GM21515 (cell line): Measurements from ENCODE around the gene TMEM51.
"Not testable (repeated sequence)": the region's sequence is repeated elsewhere in the genome, so short reads cannot be mapped to it uniquely, and the experiment has no call there.

Source experiments
- ATAC-seq: cut with Tn5 transposase; IDR thresholded peaks from one replicate; pipeline ENCODE4 v1.9.1; 2021; ENCODE audit not compliant: unreplicated experiment

TMEM51 gene

GRCh38 chr1:15175324-15176094 is 22.0 kb downstream of the TMEM51 start:
- ATAC-seq = not testable (repeated sequence)

GRCh38 chr1:15176120-15176519 is 22.6 kb downstream of the TMEM51 start:
- no peak for ATAC-seq

DNA sequence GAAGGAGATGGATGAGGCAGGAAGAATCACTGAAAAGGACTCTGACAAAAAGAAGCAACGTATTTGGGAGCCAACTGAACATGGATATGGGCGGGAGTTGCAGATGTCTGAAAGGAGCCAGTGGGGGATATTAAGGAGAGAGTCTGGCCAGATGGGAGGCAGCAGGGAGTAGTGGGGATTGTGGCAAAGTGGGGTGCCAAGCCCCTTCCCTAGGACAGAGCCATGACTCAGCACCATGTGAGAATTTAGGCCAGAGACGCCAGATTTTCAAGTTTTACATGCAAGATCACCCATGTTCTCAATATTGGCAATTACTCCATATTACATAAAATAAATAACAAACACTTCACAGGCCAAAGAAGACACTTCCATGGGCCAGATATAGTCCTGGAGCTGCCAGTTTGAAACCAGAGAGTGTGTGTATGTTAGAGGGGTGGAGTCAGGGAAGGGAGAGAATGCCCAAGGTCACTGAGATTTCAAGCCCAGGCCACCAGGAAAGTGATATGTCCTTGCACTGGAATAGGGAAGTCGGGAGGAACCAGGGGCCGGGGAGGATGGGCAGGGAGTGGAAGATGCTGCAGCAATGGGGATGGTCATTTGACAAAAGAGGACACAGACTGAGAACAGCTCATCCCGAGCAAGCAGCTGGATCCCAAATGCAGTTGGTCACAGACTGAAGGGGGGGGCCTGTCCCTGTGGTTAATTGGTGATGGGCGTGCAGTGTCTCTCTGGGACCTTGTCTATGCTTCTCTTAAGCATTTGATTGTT is 23.5 kb downstream of the TMEM51 start:
- ATAC-seq = no peak

GRCh38 chr1:15177710-15178166 is 24.2 kb downstream of the TMEM51 start:
- no peak for ATAC-seq

- ATAC-seq = no peak
These were observed 25.3 kb downstream of the TMEM51 start for GRCh38 chr1:15178571-15179484.

- no peak for ATAC-seq
These were observed 25.9 kb downstream of the TMEM51 start for GRCh38 chr1:15179485-15179883.

DNA sequence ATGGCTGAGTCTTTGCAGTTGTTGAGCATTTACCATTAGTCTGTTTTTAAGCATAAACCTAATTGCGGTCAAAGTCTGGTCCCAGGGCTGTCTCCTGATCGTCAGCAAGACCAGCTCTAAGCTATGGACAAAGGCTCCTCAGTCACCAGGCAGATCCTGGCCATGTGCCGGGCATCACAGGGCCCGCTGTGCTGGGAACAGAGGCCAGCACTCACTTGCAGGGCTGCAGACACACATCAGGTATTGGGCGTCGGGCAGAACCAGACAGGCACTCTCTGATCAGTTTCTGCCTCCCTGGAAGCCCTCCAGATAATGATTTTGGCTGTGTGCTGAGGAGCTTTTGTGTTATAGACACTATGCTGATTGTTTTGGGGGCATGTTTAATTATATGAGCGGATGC is 26.6 kb downstream of the TMEM51 start:
- no peak for ATAC-seq

DNA sequence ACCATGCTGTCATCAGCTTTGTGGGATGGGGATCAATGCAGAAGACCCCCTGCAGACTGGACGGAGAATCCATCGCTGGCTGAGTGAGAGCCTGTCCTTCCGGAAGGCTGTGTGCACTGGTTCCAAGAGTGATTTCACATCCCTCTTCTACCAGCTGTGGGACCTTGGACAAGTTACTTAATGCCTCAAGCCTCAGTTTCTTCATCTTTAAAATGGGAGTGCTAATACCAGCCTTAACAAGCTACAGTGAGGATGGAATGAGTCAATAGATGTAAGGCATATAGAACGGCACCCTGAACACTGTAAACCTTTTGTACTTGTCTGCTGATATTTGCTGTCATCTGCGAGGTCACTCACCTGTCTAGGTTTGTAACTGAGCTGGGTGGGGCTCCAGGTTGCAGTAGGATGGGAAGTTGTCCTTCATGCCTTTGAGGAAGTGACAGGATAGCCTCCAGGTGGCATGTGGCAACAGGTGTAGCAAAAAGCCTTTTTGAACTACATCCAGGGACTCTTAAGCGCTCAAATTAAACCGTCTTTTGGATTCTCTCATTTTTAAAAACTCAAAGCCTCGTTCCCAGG is 27.5 kb downstream of the TMEM51 start:
- ATAC-seq = no peak

DNA sequence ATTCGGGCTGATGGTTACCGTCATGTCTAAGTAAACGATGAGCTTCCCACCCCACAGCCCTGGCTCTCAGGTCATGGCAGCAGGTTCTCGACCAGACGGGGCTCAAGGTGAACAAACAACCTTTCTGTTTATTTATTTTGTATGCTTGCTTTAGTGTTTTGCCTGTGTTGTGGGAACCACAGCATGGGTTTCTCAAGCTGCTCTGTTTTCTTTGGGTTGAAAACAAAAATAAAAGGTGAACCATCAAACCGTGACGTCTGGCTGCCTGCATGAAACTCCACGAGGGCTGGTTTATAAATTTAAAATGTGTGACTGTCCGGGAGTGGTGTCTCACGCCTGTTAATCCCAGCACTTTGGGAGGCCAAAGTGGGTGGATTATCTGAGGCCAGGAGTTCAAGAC is 28.0 kb downstream of the TMEM51 start:
- no peak for ATAC-seq

DNA sequence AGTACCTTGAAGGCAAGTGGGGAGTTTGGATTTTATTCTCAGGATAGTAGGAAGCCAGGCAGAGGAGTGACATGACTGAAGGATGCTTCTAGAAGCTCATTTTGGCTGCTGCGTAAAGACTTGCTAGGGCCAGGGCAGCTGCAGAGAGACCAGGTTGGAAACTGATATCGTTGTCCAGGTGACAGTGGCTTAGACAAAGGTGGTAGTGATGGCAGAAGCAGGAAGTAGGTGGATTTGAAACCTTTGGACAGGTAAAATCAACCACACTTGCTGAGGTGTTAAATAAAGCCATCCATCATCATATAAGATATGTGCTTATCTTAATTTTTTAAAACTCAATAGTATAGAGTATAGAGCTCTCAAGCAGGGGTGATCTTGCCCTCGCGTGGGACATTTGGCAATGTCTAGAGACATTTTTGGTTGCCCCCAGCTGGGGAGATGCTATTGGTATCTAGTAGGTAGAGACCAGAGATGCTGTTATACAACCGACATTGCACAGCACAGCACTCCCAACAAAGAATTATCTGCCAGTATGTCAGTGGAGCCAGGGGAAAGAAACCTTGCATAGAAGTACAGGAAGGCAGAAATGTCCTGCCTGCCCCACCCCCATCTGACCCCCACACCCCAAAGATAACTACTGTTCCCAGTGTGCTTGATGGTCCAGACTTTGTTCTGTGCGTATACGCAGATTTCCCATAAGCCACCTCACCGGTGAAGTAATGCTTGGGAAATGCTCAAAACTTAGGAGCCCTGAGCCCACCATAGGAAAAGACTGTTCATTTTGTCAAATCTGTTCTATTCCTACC is 31.1 kb downstream of the TMEM51 start:
- no peak for ATAC-seq

DNA sequence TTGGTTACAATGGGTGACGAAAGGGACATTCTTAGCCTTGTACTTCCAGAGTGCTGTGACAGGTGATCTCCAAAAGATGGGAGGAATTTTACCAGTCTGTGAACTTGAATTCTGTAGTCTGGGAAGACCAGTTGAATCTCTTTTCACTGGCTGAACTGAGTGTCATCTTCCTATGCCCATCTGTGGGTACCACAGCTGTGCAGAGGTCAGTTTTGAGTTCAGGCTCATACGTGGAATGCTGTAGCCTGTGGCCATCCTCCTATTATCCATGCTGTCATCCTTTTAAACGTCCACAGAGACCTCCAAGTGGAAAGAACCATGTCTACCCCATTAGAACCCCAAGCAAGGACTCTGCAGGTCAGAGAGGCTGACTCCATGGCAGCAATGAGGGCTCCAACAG is 32.1 kb downstream of the TMEM51 start:
- no peak for ATAC-seq

GRCh38 chr1:15186073-15186845 is 32.7 kb downstream of the TMEM51 start:
- ATAC-seq = no peak

GRCh38 chr1:15186846-15187151 is 33.3 kb downstream of the TMEM51 start:
- no peak for ATAC-seq

DNA sequence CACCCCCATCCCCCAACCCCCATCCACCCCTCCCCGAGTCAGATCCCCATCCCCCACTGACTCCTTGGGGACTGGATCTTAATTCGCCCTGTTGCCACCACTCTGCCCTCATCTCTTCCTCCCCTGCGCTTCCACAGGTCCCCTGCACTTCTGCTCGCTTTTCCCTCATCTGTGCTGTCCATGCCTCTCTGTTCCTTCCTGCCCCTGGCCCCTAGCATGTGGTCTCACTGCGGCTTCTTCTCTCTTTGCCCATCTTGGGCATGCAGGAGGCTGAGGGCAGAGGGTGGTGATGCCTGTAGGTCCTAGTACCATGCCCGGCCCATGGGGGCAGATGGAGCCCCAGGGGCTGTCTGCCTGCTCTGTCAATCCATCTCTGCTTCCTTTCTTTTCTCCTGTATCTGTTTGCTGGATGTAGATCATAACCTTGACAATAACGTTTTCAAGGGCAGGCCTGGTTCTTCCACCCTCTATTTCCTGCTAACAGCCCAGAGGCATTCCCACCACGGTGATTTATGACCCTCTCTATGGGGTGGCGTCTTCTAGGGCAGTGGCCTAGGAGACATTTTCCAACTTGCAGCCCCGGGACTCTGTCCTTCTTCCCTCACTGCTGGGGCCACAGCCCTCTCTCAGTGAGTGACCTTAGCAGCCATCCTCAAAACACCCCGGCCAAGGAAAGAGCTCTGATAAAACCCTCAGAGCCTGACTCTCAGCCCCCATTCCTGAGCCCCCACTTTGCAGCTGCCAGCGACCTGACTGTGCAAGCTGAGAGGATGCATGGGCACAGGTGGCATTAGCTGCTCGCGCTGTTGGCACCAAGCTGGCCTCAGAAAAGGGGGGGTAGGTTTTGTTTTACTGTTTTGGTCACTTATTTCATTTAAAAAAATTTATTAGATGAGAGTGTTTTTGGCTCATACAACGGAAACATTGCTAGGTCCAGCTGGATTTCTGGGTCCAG is 33.9 kb downstream of the TMEM51 start:
- no peak for ATAC-seq

GRCh38 chr1:15188130-15188524 is 34.6 kb downstream of the TMEM51 start:
- no peak for ATAC-seq

DNA sequence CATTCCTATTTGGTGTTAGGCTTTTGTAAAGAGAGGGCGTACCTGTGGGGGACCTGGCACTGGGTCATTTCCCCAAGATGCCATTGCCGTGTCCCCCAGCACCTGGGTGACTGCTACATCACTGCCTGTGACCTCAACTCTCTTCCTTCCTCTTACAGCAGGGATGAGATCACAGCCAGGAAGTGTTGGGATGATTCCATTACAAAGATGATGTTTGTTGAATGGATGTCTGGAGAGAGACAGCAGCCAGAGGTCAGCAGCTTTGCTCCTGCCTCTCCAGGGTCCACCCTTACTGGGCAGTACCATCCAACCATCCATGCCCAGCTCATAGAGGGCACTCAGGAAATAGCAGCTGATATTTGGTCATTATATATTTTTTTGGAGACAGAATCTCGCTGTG is 35.1 kb downstream of the TMEM51 start:
- ATAC-seq = no peak

DNA sequence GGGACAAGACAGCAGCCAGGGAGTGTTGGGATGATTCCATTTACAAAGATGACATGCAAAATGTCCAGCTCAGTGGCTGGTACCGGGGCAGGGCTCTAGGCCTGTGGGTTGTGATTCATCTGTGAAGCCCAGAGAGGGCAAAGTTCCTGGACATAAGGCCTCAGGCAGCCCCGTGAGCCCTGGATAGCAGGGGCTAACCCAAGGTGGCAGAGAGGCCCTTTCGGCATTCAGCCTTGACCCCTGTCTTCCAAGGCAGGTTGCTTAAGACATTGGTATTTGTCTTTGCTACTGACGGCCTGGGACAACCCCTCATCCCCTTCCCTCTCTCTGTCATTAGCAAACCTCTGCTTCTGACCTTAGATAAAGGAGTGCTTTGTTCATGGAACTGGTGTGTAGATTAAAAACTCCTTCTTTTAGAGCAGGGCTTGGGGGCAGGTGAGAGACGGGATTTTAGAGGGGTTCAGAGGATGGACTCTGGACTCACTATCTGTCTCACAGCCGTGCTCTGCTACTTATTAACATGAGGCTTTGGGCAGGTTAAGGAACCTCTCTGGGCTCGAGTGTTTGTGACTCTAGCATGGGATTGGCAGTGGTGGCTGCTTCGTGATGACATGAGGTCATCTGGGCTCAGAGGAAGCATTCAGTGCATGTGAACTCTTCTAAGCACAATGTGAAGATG is 36.3 kb downstream of the TMEM51 start:
- ATAC-seq = no peak

DNA sequence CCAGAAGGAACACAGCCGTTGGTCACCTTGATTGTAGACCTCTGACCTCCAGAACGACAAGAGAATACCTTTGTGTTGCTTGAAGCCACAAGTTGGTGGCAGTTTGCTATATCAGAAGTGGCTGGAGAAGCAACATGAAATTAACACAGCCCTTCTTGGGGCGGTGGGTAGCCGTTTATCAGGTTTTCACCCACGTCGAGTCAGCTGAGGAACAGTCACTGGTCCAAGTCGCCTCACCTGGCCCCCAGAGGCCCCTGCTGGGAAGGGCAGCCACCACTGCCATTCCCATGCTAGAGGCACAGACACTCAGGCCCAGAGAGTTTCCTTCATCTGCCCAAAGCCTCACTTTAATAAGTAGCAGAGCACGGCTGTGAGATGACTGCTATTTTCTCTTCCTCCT is 37.7 kb downstream of the TMEM51 start:
- ATAC-seq = no peak
